Non-pigmented ciliary epithelial cell (primary cell): ENCODE data around the gene KIAA0232.

Experiments used
- DNase-seq: peaks from one replicate; pipeline ENCODE4 v3.0.0-alpha.2; 2010; ENCODE audit warnings: low read depth

Gene KIAA0232

DNA sequence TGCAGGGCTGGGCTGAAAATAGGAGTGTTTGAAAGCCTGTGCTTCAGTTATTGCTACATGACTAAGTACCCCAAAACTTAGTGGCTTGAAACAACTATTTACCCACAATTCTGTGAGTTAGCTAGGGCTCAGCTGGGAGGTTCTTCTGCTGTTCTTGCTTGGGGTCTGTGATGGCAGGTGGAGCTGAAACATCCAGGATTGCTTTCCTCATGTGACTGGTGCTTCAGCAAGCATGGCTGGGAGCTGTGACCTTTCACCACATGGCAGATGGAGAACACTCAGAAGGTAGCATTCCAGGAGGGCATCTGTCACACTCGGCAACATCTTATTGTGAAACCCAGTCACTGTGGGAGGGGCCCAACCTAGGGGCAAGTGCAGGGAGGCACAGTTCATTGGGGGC lies 70.1 kb downstream of the KIAA0232 start:
- no peak for DNase-seq

DNA sequence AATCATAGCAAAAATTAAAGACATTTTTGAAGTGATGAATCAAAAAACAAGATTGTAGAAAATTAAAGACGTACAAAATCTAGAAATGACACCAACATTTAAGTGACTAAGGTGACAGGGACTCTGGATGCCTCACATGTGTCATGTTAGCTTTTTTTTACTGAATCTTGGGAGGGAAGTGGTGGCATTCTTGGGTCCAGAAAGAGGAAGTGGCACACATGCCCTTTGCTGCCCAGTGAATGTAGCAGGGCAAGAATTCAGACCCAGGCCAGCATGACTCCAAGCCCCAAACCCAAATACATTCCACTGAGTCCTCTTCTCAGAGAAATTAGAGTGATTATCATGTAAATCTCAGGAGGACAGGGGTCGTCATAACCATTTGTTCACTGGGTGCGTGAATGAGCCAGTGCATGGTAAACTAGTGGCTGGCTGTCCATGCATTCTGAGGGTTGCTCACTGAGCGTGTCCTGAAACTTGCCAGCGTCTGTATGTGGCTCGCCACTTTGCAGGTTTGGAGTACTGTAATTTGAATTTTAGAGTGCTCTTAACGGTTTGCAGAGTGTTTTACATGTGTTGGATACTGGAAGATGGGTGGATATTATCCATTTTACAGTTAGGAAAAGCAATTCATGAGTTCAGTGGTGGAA lies 71.7 kb downstream of the KIAA0232 start:
- no peak for DNase-seq

DNA sequence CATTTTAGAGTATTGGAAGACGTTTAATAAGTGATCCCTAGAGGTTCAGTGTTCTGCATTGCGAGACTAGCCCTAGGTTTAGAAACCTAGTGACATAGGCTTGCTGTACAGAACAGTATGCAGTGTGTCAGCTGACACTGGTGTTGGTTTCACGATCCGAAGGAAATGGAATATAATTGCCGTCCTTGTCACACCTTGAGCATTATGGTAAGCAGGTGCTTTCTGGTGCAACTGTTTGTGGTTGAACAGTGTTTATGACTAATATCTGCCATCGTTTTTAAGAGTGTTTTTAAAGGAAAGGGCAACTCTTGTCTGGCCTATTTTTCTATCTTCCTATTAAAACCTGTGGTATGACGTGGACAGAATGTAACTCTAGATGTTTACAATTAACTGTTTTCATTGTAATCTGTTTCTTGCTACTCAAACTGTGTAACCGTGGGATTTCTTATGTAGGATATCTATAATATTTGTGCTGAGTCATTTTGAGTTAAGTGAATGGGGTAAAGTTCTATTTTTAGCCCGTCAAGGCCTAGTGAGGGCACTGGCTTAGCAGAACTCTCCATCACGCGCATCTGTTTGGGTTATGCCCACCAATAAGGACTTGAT lies 73.3 kb downstream of the KIAA0232 start:
- peak; percentile 51 for DNase-seq

DNA sequence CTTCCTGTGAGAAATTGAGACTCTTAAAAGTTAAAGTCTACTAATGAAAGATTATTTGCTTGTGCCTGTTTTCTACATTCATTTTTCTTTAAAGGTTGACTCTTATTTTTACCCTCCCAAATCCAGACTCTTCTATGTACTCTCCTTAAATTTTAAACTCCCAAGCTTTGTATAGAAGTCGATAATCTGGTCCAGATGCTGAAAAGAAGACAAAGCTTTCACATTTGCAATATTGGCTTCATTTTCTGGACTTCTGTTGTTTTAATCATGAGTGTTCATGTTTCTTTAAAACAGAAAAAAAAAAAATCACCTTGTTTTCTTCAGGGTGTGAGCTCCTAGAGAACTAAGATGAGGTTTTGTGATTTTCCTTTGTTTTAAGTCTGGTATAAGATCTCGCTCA lies 73.9 kb downstream of the KIAA0232 start:
- no peak for DNase-seq

DNA sequence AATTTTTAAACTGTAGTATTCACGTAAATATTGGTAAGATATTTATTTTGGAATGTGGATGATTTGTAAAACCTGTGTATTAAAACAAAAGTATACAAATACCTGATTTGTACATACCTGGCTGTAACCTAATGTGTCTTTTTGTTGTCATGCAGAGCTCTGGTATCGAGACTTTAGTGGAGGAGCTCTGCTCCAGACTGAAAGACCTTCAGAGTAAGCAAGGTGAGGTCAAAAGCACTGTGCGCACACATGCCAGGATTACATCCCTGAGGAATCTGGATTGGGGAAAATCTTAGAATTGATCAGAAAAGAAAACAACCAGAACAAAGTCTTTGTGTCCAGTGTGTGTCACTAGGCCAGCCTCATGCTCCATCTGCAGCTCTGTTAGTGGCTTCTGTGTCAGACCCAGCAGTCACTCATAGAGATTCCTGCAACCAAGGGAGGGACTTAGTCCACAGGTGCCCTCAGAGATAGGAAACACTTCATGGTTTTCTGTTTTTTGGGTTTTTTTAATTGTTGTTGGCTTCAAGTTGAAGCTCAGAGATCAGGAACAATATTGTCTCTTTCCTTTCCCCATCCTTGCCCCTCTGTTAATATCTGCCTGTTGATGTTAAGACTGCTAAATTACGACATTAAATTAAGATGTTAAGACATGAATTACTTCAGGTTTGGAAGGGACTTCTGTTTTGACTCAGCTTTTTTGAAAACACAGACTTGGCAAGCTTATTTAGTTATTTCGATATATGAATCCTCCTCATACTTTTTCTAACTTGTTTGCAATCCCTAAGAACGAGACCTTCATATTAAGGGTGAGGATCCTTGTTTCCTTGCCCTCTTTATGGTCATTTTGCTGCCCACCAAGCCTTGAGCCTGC lies 74.7 kb downstream of the KIAA0232 start:
- no peak for DNase-seq

DNA sequence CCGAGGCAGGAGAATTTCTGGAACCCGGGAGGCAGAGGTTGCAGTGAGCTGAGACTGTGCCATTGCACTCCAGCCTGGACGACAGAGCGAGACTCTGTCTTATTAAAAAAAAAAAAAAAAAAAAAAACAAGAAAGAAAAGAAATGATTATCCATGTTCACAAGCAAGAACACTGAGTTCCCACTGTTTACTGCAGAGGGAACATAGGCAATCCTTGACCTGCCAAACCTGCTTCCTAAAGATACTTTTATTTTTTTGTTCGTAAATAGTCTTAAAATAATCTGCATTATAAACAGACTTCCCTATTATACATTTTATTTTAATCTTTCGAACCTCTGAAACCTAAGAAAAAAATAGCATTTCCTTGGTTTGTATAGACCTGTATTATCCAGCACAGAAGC lies 76.5 kb downstream of the KIAA0232 start:
- no peak for DNase-seq

DNA sequence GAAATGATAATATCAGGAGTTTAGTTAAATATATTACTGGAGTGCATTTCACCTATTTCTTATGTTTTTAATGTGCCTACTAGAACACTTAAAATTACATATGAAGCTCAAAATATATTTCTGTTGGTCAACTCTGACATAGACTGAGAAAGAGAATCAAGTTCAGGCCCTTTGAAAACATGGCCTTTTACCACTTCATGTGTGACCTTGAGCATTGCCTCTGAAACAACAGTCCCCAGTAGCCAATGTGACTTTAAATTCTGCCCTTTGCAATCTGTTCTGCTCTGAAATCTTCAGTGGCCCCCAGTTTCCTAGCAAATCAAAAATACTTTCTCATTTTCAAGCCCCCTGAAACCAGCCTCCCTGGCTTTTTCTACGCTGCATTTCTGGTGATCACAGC lies 77.0 kb downstream of the KIAA0232 start:
- DNase-seq = no peak

DNA sequence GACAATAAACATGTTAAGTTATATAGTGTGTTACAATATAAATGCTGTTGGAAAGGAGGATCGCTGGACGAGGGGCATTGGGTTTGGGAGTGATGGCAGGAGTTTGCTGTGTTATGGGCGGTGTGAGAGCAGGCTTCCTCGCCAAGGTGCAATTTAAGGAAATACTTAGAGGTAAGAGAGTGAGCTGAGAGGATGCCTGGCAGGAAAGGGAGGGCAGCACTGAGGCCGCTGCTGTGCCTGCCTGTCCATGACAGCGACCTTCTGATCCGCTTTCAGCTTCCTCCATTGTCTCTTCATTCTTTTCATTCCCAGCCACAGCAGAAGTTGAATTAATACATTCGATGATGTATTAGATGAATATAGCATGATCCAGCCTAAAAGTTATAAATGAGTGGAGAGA lies 85.9 kb downstream of the KIAA0232 start:
- no peak for DNase-seq

DNA sequence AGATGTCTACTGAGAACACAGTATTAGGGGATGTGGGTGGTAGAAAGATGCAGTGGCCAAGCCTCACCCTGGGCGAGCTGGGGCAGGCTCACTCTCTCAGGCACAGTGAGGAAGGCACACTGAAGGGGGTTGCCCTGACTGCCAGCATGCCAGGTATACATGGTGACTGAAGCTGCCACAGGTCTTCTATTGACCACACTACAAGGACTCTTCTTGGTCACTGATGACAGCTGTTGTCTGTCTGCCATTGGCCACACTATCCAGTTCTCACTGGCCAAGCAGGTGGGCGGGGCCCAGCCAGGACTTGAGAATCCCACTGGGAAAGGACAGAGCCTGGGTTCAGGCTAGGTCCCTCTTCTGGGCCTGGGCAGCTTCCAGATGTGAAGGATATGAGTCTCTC lies 87.4 kb downstream of the KIAA0232 start:
- no peak for DNase-seq

DNA sequence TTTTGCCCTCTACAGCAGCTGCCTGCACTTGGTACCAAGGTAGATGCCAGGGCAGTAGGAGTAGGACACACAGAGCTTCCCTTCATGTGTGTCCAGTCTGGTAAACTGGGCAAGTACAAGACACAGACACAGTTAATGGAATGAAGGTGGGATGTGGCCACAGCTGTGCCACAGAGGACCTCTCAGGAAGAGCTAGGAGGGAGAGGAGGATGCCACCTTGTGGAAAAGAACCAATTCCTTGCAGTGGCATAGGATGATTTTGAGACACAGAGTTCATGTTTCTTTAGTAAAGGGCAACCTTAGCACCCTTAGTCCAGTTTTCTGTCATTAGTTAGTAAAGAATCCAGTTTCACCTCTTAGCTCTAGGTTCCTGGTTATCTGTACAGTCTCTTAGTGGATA lies 90.8 kb downstream of the KIAA0232 start:
- no peak for DNase-seq

DNA sequence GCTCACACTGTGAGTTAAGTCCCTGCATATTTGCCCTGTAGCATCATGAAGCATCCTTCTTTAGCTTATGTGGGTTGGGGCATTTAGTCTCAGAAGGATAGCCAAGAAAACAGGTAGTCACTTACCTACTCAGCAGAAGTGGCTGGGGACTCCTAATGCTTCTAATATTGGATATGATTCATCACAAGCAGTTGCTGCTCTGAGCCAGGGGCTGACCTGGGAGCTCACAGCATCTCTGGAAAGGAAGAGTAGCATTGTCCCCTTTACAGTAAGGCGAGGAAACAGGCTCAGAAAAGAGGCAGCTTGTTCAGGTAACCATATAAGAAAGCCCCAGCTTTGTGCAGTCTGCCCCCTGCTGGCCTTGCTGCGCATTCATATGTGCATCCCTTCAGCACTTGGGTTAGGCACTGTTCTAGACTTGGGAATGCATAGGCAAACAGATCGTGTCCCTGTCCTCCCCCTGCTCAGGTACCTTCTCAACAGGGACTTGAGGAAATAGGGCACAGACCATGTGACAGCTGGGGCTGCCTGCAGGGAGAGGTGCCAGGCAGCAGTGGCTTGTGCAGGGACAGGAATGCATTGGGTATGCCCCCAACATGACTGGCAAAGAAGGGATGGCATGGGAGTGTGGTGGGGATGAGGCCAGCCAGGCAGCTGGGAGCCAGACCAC lies 91.4 kb downstream of the KIAA0232 start:
- DNase-seq = no peak

DNA sequence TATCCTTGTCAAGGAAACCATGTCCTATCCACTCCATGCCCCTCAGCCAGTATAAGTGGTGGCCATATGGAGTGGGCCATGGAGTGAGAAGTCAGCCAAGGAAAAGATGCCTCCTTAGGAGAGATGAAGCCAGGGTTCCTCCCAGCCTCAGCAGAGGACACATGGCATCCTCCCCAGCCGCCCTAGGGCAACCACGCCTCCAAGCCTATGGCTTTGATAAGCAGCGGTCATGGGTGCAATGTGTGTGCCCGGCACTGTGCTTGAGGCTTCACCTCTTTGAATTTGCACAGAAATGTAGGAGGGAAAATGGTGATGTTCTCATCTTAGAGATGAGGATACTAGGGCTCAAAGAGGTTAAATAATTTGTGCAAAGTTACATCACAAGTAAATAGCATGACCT lies 92.5 kb downstream of the KIAA0232 start:
- no peak for DNase-seq

DNA sequence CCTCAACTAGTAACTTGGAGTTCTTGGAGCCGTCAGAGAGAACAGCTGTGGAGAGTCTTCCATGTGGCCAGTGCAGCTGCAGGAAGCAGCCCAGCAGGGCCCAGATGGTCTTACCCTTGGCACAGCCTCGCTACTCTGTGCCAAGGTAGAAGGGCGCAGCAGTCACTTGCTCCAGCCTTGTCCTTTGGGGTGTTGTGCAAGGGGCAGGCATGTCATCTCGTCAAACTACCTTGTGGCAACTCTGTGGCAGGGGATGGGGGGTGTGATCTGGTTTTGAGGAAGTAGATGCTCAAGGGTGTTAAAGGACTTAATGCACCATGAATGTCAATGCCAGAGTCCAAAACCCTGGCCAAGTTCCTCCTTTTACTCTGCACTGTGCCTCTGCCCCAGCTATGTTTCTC lies 92.9 kb downstream of the KIAA0232 start:
- DNase-seq = no peak

DNA sequence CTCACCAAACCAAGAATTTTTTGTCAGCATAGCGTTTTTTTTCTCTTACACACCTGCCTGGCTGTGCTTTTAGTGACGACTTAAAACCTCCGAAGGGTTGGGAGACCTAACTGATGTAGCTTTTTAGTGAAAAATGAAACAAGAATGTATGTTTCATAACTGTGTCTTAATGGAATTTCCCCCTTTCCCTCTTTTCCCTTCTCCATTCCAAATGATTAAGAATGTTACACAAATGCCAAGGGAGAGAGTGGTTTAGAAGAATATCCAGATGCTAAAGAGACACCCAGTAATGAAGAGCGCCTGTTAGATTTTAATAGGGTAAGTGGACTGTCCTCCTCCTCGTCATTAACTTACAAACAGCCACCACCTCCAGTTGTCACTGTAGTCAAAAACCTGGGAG lies 93.9 kb downstream of the KIAA0232 start:
- no peak for DNase-seq

DNA sequence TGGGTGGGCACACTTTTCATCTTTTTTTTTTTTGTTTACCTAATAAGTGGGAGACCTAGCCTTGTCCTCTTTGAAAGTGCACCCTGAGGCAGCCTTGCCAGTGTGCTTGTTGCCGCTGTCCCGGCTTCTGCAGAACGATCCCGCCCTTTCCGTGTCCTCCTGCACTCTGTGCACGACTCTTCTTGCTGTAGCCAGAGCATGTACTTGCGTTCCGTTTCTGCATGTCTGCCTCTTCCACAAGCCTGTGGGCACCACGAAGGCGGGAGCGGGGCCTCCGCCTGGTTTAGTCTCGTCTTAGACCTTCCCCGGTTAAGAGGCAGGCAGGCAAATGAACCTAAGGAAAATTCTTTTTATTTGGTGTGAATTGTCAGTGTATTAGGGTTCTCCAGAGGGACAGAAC lies 94.5 kb downstream of the KIAA0232 start:
- no peak for DNase-seq

DNA sequence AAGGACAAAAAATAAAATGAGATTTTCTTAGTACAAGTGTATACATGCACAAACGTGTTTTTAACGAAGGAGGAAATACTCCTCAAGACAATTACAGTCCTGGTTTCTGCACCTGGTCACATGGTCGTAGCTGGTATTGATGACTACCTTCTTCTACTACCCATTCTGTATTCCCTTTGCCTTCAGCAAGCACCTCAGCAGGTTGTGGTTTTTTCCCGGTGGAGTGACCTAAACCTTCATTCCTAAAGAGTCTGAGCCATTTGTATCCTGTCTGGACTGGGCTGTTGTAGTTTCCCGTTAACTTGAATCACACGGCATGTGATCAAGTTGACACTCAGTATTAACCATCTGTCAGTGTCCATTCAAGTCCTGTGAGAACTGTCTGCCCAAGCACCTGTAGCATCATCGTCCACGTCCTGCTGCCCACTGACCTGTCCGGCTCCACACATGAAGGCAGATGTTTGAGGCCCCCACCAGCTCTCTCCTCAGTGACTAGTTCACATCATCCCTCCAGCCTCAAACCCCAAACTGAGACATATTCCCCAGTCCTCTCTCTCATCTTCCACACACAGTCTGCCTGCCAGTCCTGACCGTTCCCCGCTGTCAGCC lies 96.0 kb downstream of the KIAA0232 start:
- no peak for DNase-seq

DNA sequence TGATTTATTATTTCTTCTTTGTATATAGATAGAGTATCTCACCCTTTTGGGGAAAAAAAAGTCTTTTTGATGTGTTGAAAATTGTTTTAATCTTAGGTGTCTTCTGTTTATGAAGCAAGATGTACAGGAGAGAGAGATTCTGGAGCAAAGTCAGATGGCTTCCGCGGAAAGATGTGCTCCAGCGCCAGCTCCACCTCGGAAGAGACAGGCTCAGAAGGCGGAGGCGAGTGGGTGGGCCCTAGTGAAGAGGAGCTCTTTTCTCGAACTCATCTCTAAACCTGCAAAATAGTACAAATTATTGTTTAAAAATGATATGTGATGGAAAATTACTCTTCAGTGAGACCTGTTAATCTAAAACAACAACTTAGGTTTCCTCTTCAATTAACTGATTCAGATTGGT lies 98.2 kb downstream of the KIAA0232 start:
- DNase-seq = no peak

DNA sequence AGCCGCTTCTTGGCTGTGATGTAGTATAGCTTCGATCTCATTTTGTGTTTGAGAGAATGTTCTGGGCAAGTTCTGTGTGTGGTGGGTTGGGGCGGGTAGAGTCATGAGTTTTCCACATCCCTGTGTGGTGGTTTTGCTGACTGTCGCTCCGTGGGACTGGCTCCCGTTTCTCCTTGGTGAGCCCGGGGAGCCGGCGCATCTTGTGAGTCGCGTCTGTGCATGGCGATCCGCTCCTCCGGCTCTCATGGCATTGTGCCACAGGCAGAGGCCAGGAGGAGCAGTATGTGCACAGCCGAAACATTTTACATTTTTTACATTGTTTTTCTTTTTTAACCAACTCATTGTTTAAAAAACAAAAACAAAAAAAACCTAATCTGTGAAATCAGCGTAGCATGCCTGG lies 99.4 kb downstream of the KIAA0232 start:
- no peak for DNase-seq

DNA sequence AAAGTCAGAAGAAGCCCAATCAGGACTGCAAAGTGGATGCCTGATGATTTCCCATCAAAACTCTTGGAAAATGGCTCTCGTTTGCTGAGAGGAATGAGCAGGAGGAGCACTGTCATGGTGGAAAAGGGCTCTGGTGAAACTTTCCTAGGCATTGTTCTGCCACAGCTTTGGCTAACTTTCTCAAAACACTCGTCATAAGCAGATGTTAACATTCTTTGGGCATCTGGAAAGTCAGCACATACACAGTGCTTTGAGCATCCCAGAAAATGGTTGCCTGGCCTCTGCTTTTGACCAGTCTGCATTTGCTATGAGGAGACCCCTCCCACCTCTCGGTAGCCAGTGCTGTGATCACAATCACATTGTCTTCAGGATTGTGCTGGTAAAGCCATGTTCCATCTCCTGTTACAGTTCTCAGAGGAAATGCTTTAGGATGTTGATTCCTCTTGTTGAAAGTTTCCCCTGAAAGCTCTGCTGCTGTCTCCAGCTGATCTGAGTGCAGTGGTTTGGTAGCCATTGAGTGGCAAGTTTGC lies 101.9 kb downstream of the KIAA0232 start:
- DNase-seq = no peak

DNA sequence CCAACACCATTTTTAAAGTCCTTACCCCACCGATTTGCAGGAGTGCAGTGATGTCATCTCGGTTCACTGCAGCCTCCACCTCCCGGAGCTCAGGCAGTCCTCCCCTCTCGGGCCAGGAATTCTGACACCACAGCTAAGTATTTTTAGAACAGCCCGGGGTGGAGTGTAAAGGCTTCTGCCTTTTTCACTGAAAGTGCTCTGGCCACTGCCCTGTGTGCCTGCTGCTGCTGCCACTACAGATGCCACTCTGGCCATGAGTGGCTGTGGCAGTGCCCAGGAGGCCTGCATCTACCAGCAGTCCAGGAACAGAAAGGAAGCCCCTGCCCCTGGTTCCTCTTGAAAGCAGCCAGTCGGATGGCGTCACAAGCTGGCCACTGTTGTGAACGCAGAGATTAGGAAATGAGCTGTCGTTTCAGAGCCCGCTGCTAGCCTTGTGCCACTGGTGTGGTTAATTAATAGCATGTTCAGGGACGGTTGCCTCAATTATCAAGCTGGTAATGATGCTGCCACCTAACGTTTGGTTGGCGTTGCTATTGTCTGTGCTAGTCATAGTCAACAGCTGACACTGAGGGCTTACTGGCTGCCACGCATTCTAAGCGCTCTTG lies 103.5 kb downstream of the KIAA0232 start:
- no peak for DNase-seq

DNA sequence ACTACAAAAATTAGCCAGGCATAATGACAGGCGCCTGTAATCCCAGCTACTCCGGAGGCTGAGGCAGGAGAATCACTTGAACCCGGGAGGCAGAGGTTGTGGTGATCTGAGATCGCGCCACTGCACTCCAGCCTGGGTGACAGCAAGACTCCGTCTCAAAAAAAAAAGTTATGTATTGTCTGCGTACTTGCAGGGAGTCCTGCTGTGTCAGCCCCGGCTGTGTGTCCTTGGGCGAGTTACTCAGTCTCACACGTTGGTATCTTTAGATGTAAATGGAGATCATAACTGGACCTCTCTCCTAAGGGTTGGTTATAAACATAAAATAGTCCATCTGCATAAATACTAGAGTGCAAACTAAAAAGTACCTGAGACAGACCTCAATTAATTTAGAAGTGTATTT lies 104.4 kb downstream of the KIAA0232 start:
- DNase-seq = no peak
